ENCODE results near the gene MEG3.

Gene MEG3

GRCh38 chr14:100779691-100780080 is 46.2 kb upstream of the MEG3 start:
- TF ChIP-seq CTCF (IDR thresholded peaks at IDR 0.05; ENCODE audit: low read depth, low read length, missing control alignments) = no peak
- no peak overlapping the region for H3K4me3 ChIP-seq (replicated peaks; ENCODE audit: low read depth, low read length)
- no peak for DNase-seq (ENCODE audit: extremely low read depth, low read depth)

GRCh38 chr14:100780246-100780645 is 45.7 kb upstream of the MEG3 start:
- no peak for TF ChIP-seq CTCF (IDR thresholded peaks at IDR 0.05; ENCODE audit: low read depth, low read length, missing control alignments)
- DNase-seq (ENCODE audit: extremely low read depth, low read depth) = no peak
- H3K4me3 ChIP-seq (replicated peaks; ENCODE audit: low read depth, low read length) = no peak overlapping the region

GRCh38 chr14:100780646-100781355 is 45.1 kb upstream of the MEG3 start:
- no peak overlapping the region for H3K4me3 ChIP-seq (replicated peaks; ENCODE audit: low read depth, low read length)
- no peak for DNase-seq (ENCODE audit: extremely low read depth, low read depth)
- no peak for TF ChIP-seq CTCF (IDR thresholded peaks at IDR 0.05; ENCODE audit: low read depth, low read length, missing control alignments)

GRCh38 chr14:100781952-100782351 is 44.0 kb upstream of the MEG3 start:
- H3K4me3 ChIP-seq (replicated peaks; ENCODE audit: low read depth, low read length) = no peak overlapping the region
- DNase-seq (ENCODE audit: extremely low read depth, low read depth) = no peak
- TF ChIP-seq CTCF (IDR thresholded peaks at IDR 0.05; ENCODE audit: low read depth, low read length, missing control alignments) = no peak

- no peak for DNase-seq (ENCODE audit: extremely low read depth, low read depth)
- no peak overlapping the region for H3K4me3 ChIP-seq (replicated peaks; ENCODE audit: low read depth, low read length)
- TF ChIP-seq CTCF (IDR thresholded peaks at IDR 0.05; ENCODE audit: low read depth, low read length, missing control alignments) = no peak
These were observed 43.2 kb upstream of the MEG3 start for GRCh38 chr14:100782516-100783320.

GRCh38 chr14:100783630-100784370 is 42.1 kb upstream of the MEG3 start:
- no peak for DNase-seq (ENCODE audit: extremely low read depth, low read depth)
- no peak overlapping the region for H3K4me3 ChIP-seq (replicated peaks; ENCODE audit: low read depth, low read length)
- TF ChIP-seq CTCF (IDR thresholded peaks at IDR 0.05; ENCODE audit: low read depth, low read length, missing control alignments) = no peak

All from HFF-Myc (cell line).